ENCODE results near the gene XYLB.
"Not testable (repeated sequence)": the region's sequence is repeated elsewhere in the genome, so short reads cannot be mapped to it uniquely, and the experiment has no call there.

The XYLB gene

DNA sequence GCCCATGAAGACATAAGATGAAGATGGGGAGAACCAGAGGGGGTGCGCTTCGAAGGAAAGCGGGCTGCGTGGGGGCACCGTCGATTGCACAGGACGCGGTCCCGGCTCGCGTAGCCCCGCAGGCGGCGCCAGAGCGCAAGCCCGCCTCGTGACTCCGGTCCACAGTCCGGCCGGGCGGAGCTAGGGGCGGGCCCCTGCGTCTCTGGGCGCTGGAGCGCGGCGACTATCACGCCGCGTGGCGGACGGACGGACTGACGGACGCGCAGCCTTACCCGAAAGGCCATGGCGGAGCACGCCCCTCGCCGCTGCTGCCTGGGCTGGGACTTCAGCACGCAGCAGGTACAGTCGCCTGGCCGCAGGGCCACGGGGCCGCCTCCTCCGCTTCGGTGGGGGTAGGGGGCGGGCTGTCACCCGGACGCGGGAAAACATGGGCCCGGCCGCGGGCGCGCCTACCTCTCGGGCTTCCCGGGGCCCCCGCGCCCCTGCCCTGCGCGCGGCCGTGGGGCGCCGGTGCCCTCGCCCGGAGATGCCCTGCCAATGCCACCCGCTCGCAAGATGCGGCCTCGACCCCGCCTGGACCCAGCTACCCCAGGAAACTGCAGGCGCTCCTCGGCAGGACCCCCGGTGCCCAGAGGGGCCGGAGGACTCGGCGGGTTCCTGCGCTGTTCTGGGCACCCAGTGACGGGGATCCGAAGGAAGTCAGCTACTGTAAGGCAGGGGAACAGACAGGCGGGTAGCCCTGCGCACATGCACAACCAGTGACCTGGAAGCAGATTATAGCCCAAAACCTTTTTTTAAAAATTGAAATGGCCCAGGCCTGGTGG is at the start of gene XYLB:
Gene XYLB (plus strand): TSS at position 199 of the 824 bp plus-strand sequence. CDS start 84 bp downstream, at position 283.
- FAIRE-seq: no peak

DNA sequence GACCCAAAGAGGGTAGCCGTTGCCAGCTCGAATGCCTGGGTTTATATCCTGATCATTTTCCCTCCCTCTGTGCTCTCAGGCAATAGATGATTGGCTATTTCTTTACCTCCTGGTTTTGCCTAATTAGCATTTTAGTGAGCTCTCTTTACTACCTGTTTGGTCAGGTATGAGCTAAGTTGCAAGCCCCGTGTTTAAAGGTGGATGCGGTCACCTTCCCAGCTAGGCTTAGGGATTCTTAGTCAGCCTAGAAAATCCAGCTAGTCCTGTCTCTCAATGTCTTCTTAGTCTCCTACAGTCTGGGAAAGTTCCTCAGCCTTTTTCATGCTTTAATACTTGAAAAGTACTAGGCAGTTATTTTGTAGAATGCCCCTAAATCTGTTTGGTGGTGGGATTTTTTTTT is 49.5 kb upstream of the XYLB start:
- not testable (repeated sequence) for FAIRE-seq

DNA sequence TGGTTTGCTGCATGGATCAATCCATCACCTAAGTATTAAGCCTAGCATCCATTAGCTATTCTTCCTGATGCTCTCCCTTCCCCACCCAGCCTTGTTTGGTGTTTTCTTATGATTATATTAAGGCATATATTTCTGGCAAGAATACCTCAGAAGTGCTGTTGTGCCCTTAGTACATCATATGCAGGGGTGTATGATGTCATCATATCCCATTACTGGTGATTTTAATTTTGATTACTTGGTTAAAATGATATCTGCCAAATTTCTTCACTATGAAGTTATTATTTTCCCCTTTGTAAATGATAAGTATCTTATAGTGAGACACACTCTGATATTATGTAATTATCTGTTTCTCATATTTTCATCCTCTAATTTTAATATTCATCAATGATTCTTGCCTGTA is 49.0 kb upstream of the XYLB start:
- FAIRE-seq: no peak

DNA sequence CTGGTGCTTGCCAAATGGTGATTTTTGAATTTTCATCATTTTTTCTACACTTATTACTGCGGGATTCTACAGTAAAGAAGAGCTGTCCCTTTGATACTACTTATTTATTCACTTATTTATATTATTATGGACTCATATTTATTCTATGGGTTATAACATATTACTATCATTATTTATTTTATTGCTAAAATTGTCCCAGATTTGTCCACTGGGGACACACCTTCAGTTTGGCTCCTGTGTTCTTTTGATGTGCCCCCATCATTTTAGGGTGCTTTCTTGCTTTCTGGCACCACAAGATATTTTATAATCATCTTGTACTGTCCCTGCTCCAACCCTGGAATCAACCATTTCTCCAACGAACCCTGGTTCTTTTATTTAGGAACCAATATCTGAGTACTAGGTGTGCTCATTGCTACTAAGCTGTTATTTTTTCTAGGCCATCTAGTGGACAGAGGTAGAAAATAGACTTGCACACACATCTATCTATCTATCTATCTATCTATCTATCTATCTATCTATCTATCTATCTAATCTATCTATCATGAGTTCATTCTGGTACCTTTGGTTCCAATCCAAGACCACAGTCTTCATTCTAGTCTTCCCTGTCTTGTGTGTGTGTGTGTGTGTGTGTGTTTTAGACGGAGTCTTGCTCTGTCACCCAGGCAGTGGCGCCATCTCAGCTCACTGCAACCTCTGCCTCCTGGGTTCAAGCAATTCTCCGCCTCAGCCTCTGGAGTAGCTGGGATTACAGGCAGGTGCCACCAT is 48.5 kb upstream of the XYLB start:
- FAIRE-seq: peak; percentile 21

DNA sequence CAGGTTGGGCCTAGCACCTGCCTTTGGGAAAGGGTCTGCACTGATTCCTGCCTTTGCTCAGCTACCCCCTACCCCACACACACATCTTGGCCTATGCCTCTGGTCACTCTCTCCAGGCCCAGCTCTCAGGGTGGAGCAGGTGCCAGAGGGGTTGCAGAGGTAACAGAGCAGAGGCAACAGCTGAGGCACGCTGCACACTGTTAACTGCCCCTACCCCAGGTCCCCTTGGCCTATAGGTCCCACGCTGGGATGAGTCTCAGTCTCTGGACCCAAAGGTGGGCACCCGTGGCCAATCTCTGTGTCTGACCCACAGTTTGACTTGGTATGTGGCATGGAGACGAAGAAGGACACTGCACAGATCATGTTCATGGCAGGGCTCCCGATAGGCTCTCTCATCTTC is 39.6 kb upstream of the XYLB start:
- FAIRE-seq: no peak

DNA sequence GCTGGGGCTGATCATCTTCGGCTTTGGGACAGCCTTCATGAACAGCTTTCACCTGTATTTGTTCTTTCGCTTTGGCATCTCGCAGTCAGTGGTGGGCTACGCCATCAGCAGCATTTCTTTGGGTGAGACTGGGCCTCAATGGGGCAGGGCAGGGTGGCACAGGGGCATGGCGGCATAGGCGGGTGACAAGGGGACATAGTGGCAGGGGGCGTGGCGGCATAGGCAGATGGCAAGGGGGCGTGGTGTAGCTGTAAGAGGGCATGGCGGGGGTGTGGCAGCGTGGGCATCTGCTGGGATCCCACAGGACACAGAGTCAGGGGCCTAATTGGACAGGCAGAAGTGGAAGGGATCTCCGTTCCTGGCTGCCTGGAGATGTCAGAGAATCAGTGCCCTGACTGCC is 39.0 kb upstream of the XYLB start:
- no peak for FAIRE-seq

DNA sequence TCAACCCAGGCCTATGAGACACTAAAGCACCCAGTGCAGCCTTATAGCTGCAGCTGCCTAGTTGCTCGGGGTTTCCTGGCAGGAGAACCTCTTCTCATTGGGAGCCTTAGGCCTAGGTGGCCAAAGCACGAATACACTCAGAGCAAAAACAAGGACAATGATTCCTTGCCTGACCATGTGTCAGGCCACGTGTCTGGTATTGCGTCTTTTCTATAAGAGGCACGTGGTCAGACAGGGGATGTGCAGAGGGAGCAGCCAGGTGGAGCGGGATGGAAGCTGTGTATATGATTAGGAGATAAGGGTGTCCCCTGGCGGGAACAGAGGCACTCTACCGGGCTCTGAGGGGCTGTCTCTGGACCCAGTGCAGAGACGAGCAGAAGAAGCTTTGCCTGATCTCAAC is 38.1 kb upstream of the XYLB start:
- FAIRE-seq: no peak

DNA sequence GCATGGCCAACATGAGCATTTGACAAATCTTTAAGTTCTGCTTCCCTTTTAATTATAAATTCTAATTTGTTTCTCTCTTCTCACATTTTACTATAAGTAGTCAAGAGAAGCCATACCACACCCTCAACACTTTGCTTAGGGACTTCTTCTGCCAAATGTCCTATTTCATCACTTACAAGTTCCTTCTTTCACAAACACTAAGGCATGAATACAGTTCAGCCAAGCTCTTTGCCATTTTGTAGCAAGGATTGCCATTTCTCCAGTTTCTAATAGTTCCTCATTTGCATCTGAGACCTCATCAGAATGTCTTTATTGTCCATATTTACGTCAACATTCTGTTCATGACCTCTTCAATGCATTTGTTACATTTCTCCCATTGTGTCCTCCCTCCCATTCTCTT is 35.1 kb upstream of the XYLB start:
- no peak for FAIRE-seq

DNA sequence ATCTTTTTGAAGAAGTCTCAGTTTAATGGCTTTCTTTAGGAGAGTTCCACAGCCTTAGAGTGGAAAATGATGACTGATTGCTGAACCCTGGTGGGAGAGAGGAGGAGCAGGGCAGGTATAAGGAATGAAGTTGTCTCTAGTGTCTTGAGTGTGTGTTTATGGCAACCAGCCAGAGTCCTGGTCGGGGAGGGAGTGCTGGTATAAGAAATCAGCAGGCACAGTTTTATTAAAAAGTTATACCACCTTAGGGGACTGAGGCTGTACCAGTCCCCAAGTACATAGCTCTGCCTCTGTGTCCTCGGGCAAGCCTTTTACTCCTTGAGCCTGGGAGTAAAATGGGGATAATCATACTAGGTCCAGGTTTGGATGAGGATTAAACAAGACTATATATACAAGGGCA is 34.6 kb upstream of the XYLB start:
- no peak for FAIRE-seq

DNA sequence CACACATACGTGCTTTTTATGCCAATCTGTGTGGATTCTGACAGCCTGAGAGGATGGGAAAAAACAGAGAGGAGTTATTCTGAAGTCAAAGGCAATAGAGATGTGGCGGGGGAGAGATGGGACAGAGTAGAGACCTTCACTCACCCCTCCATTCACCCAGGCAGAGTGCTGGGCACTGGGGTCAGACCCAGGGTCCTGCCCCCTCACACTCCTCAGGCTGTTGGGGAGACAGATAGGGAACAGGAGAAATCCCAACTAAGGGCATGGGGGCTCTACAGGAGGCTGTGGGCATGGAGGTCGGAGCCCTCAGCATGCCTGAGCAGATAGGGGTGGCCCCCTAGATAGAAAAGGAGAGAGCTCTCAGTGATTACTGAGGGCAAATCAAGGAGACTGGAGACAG is 34.2 kb upstream of the XYLB start:
- FAIRE-seq: no peak

DNA sequence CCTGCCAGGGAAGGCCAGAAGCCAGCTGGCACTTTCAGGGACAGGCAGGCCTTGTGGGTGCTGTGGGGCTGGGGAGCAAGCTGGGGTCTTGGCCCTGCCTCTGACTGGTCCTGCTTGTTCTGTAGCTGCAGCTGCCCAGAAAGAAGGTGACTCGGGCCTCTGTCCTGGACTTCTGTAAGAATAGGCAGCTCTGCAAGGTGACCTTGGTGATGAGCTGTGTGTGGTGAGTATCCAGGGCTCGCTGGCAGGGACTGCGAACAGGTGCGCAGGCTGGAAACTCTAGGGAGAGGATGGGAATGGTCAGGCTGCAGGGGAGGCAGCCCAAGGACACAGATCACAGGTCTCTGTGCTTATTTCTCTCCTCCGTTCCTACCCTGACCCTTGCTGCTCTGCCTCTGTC is 33.3 kb upstream of the XYLB start:
- no peak for FAIRE-seq

DNA sequence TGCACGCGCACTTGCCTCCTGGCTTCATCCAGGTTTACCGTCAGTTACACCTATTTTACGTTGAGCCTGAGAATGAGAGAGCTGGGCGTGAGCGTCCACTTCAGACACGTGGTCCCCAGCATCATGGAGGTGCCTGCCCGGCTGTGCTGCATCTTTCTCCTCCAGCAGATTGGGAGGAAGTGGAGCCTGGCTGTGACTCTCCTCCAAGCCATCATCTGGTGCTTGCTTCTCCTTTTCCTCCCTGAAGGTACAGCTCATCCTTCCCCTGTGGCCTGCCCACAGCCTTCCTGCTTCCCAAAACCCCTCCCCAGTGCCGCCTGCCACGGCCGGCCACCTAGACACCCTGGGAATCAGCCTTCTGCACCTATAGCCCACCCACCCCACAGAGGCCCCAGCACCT is 32.9 kb upstream of the XYLB start:
- FAIRE-seq: no peak

DNA sequence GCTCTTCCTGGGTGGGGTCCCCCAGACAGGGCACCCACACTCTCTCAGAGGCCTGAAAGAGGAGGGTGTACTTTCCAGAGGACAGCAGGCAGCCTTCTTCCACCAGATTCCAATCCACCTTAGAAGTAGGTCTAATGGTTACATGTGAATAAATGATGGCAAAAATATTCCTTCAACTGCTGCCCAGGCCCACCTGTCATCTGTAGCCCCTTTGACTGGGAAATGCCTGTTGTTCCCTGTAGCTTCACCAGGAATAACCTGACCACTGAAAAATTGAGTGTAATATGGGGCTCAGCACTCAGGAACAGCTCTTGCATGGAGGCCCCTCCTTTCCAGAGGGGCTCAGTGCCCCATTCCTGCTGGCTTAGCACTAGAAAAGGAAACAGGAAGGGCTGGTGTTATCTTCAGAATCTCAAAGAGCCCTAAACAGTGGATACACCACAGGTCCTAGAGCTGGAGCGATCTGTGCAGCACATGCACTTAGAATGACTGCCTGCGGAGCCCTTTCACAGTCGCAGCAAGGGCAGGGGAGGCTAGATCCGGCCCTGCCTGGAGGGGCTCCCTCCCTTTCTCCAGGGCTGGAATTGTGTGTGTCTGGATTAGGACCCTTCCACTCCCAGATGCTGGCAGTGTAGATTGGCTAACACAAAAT is 32.3 kb upstream of the XYLB start:
- no peak for FAIRE-seq

DNA sequence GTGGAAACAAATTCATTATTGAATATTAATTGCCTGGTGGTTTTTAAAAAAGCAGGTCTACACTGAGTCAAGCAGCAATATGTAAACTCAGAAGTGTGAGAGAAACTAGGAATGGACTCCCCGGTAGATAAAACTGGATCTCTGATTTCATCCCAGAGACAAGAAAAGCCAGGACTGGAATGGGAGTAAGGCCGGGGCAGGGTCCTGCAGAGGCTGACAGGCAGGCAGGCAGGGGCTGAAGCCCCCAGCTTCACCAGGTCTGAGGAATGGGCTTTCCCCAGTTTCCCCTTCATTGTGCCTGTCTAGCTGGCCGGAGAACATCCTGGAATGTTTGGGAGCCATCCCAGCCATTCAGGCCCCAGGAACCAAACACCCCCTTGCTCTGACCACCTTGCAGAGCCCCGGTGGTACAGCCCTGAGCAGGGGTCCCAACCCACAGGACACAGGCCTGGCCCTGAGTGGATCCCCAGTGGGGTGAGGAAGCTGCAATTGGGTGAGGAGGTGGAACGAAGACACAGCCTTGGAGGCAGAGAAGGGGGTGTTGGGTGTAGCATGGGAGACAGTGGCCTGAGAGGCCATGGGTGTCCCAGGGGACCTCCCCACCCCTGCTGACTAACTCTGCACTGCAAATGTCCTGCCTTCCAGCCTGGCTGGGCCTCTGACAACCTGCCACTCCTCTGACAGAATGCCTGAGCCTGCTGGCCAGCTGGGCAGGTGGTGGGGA is 31.7 kb upstream of the XYLB start:
- FAIRE-seq: no peak

DNA sequence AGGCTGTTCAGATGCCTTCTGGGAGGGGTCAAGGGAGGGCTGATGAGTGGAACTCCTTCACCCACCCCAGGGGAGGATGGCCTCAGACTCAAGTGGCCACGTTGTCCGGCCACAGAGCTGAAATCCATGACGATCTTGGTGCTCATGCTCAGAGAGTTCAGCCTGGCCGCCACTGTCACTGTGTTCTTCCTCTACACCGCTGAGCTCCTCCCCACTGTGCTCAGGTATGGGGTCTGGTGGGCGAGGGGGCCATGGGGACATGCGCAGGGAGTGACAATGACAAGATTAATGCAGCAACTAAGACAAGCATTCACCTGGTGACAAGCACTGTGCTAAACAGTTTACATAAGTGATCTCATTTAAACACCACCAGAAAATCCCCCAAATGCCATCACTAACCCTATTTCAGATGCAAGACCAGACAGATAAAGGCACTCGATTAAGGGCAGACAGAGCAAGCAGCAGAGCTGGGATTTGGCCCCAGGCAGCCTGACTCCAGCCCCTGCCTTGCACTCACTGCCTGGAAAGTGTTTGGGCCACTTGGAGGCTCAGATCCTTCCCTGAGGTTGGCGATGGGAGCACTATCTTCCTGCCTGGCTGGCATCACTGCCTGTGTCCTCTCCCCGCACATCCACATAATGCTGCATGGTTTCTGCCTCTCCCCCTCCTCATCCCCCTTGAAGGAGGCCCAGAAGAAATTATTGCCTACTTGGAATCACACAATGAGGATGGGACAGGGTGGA is 30.9 kb upstream of the XYLB start:
- FAIRE-seq: no peak

DNA sequence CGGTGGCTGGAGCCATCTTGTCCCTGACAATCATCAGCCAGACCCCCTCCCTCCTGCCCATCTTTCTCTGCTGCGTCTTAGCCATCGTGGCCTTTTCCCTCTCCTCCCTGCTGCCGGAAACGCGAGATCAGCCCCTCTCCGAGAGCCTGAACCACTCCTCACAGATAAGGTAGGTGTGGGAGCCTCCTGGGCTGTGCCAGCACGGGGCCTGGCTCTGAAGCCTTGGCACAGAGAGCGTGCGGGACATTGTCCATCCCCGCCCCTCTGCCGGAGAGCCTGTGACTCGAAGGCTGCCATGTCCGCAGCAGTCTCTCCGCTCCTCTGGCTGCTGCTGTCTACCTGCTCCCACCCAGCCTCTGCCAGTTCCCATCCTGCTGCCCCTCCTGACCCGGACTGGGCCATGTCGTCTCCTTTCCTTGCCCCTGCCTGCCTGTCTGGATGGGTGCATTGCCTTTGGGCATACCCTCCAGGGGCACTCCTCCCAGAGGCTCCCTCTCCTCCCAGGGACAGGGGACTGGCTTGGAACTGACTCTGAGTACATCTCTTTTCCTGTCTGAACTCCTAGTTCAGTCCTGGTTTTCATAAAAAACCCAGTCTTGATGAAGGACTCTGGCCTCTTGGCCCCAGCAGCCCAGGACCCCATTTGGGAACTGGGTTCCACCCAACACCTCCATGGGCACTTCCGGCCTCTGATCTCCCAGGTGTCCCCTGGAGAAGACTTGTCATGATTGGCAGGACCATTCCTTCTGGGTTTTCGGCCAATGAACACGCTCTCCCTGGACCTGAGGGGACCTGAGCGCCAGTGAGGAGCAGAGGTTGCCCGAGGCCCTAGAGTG is 30.0 kb upstream of the XYLB start:
- no peak for FAIRE-seq

DNA sequence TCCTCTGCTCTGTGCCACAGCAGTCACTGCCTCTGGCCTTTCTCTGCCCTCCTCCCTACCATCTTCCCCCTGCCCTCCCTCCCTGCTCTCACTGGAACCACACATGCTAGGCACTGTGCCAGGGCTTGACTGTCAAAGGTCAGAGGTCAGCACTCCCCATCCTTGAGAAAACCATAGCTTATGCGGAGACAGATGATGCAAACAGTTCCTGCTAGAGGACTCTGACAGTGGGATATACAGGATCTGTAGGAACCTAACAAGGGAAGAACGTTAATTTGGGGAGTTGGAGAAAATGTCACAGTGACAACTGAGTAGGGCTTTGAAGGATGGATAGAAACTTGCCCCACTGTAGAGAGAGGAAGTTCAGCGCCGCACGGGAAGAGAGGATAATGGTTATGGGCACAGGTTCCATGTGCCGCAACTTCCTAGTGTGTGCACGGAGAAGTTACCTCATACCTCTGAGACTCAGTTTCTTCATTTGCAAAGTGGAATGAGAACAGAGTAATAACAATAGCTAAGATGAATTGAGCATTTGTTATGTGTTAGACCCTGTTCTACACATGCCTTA is 29.3 kb upstream of the XYLB start:
- FAIRE-seq: no peak

DNA sequence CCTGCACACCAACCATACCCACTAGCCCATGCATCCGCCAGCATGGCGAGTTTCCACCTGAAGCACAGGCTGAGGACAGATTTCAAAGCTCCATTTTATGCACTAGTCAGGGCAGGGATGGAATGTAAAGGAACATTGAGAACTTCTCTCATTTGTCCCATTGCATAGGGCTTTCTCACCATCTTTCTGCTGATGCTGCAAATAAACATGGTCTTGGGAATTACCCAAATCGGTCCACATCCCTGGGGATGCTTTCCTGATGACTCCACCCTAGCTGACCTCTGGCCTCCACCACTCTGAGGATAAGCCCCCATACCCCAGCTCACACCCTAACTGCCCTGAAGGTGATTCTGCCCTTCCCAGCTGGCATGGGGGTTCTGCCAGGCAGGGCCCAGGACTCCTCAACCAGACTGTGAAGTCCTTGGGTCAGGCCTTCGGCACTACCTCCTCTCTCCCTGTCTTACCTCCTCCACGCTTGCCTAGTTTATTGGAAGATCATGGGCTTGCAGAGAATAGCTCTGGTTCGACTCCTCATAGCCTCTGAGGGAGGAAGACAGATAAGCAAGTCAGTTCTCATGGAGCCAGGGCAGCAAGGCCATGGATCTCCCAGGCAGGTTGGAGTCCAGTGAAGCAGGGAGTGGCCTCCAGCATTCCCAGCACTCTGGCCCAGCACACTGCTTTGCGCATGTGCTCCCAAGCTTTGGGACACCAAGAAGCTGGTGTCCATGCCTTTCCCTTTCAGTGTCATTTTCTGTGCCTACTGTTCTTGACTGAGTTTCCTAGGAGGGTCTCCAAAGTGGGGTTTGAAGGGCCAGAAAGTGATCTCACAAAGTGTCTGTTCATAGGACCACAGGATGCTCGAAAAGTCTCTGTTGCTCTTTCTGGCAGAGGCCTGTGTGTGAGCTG is 27.6 kb upstream of the XYLB start:
- FAIRE-seq: no peak

DNA sequence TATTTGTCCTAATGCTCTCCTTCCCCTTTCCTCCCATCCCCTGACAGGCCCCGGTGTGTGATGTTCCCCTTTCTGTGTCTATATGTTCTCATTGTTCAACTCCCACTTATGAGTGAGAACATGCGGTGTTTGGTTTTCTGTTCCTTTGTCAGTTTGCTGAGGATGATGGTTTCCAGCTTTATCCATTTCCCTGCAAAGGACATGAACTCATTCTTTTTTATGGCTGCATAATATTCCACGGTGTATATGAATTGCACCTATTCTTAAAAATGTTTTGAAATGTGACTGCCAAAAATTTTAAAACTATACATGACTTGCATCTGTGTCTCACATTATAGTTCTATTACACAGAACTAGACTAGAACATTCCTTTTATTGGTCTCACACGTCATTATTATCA is 25.9 kb upstream of the XYLB start:
- FAIRE-seq: not testable (repeated sequence)

DNA sequence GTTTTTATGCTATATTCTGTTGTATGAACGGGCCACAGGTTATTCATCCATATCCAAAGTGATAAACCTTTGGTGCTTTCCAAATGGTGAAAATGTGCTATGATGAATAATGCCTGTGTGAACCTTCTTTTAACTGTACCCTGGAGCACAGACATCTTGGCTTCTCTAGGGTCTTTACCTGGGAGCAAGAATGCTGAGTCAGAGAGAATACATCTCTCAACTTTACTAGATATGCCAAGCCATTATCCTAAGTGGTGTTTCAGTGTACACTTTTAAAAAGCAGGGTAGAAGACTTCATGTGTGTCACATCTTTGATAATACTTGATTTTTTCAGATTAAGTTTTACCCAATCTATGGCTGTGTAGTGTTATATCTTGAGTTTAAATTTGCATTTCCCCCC is 23.5 kb upstream of the XYLB start:
- FAIRE-seq: no peak
